HUES6 (cell line): ENCODE results near the gene GPER1.
"Not testable (repeated sequence)": the region's sequence is repeated elsewhere in the genome, so short reads cannot be mapped to it uniquely, and the experiment has no call there.

ENCODE experiments used
- H3K27ac ChIP-seq: 2 replicates; pipeline ENCODE4 v1.7.0; 2013; ENCODE audit warnings: low read depth, mild to moderate bottlenecking, low read length, inconsistent platforms
- H3K27me3 ChIP-seq: 2 replicates; pipeline ENCODE4 v1.6.1; 2013; ENCODE audit warnings: low read length; ENCODE audit not compliant: control insufficient read depth, insufficient read depth
- H3K36me3 ChIP-seq: 2 replicates; pipeline ENCODE4 v1.6.1; 2013; ENCODE audit warnings: low read length; ENCODE audit not compliant: control insufficient read depth, insufficient read depth
- H3K4me1 ChIP-seq: 2 replicates; pipeline ENCODE4 v1.6.1; 2013; ENCODE audit warnings: low read length; ENCODE audit not compliant: control insufficient read depth, insufficient read depth
- H3K4me3 ChIP-seq: 2 replicates; pipeline ENCODE4 v1.5.1; 2013; ENCODE audit warnings: low read depth, low read length
- H3K9ac ChIP-seq: one replicate; pipeline ENCODE4 v1.6.1; 2013; ENCODE audit warnings: mild to moderate bottlenecking, low read length
- H3K9me3 ChIP-seq: 2 replicates; pipeline ENCODE4 v1.6.1; 2013; ENCODE audit warnings: low read depth, low read length; ENCODE audit not compliant: control insufficient read depth, insufficient read depth

The GPER1 gene

DNA sequence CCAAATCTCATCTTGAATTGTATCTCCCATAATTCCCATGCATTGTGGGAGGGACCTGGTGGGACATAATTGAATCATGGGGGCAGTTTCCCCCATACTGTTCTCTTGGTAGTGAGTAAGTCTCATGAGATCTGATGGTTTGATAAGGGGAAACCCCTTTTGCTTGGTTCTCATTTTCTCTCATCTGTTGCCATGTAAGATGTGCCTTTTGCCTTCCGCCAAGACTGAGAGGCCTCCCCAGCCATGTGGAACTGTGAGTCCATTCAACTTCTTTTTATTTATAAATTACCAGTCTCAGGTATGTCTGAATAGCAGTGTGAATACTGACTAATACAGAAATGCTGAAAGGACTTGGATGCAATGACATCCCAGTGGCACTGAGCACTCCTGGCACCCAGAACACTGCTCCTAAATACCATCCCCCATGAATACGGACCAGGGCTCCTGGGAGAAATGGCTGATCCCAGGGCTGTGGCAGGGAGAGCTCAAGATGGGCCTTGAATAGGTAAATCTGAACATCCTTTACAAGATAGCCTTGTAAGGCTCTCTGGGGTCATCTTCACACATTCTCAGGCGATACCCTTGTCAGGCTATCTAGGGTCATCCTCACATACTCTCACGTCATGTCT lies 52.7 kb downstream of the GPER1 start:
- Histone ChIP-seq H3K4me1 (peaks cover 9% of the 10 kb centered on the region), H3K36me3 (no peaks in the 10 kb centered on the region), H3K27me3 (no peaks in the 10 kb centered on the region), H3K4me3 (no peak overlapping the region), H3K27ac (no peak overlapping the region), H3K9me3 (no peaks in the 10 kb centered on the region), H3K9ac (no peak overlapping the region)

DNA sequence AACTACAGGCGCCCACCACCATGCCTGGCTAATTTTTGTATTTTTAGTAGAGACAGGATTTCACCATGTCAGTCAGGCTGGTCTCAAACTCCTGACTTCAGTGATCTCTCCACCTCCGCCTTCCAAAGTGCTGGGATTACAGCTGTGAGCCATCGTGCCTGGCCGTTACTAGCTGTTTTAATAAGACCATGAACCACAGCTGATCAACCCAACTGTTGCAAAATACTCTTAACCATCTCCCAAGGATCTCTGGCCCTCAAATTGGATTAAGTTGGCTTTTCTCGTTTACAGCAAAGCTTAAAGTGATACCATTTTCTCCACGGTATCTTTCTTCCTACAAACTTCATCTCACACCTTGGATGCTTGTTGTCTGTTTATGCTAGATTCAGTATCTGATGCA lies 53.7 kb downstream of the GPER1 start:
- Histone ChIP-seq H3K4me1 (peaks cover 7% of the 10 kb centered on the region), H3K9ac (no peak overlapping the region), H3K27me3 (no peaks in the 10 kb centered on the region), H3K4me3 (no peak overlapping the region), H3K27ac (no peak overlapping the region), H3K9me3 (no peaks in the 10 kb centered on the region), H3K36me3 (no peaks in the 10 kb centered on the region)

DNA sequence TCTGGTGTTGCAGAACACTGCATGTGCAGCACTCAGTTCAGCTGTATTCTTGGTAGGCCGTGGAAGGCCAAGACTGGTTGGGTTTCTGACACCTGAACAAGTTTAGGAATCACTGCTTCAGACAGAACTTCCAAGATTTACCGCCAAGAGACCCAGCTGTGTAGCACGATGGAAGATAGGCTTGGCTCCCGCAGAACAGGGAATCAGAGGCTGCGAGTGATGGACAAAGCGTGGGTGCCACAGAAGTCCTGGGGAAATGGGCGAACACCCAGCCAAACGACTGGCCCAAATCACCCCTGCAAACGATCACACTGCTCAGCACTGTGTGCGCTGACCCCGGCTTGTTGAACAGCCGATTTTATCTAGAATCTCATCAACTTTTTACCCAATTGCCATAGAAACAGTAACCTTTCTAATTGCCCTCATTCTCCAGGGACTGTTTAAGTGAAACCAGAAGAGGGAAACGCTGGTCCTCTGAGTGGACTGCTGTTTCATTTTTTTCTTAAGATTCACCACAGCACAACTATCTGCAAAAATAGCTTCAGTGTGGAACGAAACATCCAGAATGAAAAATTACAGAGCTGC lies 54.2 kb downstream of the GPER1 start:
- Histone ChIP-seq H3K27me3 (no peaks in the 10 kb centered on the region), H3K4me3 (no peak overlapping the region), H3K27ac (no peak overlapping the region), H3K36me3 (no peaks in the 10 kb centered on the region), H3K4me1 (peaks cover 2% of the 10 kb centered on the region), H3K9me3 (no peaks in the 10 kb centered on the region), H3K9ac (no peak overlapping the region)

DNA sequence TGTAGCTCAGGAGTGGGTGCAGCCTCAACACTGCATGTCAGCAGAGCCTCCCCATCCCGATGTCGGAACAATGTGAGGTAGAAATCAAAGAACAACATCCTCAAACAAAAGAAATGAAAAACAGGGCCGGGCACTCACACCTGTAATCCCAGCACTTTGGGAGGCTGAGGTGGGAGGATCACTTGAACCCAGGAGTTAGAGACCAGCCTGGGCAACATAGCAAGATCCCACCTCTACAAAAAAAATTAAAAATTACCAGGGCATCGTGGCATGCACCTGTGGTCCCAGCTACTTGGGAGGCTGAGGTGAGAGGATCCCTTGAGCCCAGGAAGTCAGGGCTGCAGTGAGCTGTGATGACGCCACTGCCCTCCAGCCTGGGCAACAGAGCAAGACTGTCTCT lies 55.1 kb downstream of the GPER1 start:
- not testable (repeated sequence) for H3K4me1 ChIP-seq, H3K27me3 ChIP-seq, H3K36me3 ChIP-seq, H3K9ac ChIP-seq, H3K4me3 ChIP-seq, H3K27ac ChIP-seq, H3K9me3 ChIP-seq
